Fibroblast of villous mesenchyme (primary cell): ENCODE measurements around the gene ZFP3. TPM values are rescaled to one million over a fixed set of nuclear protein-coding genes. Genes with fewer than 3 reads are reported as not detected.
A peak's percentile ranks its signal among the peaks of the same experiment; 100 is the strongest.
"Not testable (repeated sequence)": the region's sequence is repeated elsewhere in the genome, so short reads cannot be mapped to it uniquely, and the experiment has no call there.

Experiments used
- DNase-seq: peaks from one replicate; pipeline ENCODE4 v3.0.0-alpha.2; 2010; ENCODE audit warnings: low read depth
- H3K4me3 ChIP-seq: 2 replicates; pipeline ENCODE4 v1.5.1; 2011; ENCODE audit warnings: low read depth, mild to moderate bottlenecking, low read length
- CTCF ChIP-seq: IDR thresholded peaks from 2 replicates; pipeline ENCODE4 v1.5.1; 2012; ENCODE audit warnings: low read depth, mild to moderate bottlenecking, low read length; ENCODE audit not compliant: insufficient read depth
- total RNA-seq: library from RNA; depleted of rRNA; stranded (reverse); fragments of >200 nt; gene quantifications from 2 replicates; pipeline ENCODE4 v1.2.3, GENCODE V29; 2012

The ZFP3 gene
- total RNA-seq, 1 donor: 2.2 TPM

DNA sequence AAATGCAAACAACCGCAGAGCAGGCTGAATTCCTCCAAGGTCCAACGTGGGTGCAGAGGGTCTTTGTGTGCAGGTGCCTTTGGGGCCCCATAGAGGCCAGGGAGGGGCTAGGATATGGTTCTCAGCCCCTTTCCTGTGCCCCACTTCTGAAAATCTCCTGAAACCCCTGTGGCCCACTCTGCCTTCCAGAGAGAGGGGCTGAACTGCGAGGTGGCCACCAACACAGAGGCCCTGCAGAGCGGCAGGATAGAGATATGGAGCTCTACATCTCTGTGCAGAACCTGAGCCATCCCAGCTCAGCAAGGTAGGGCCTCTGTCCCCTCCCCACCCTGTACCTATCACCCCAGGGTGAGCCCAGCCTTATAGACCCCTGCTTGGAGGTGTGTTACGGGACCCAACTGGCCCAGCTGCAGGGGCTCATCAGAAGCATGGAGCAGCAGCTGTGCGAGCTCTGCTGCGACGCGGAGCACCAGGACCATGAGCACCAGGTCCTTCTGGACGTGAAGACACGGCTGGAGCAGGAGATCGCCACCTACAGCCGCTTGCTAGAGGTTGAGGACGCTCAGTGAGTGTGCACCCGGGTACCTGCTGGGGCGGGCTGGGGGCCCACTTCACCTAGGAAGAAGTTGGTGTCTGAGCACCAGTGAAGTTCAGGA is 43.0 kb downstream of the ZFP3 start:
- no peak for TF ChIP-seq CTCF
- DNase-seq: no peak
- no peak overlapping the region for H3K4me3 ChIP-seq

DNA sequence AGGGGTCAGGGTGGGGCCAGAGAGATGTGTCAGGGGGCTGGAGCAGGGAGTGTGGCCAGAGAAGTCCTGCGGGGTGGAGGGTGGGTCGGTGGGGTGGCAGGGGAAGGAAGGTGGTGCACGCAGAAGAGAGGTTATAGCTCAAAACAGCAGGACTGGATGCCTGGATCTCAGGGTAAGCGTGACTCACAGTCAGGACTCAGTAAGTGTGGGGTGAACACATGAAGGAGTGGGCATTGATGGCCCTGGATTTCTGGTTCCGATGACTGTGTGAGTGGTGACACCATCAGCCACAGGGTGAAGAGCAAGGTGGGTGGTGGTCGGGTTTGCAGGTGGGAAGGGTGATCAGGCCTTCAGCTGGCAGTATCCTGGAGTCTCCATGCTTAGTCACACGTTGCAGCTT is 43.8 kb downstream of the ZFP3 start:
- not testable (repeated sequence) for DNase-seq
- peak overlapping the region; percentile 55 for H3K4me3 ChIP-seq

- DNase-seq: no peak
- TF ChIP-seq CTCF: no peak
- H3K4me3 ChIP-seq: peak overlapping the region; percentile 55
Measured at GRCh38 chr17:5122586-5123342, 44.5 kb downstream of the ZFP3 start.

- no peak for DNase-seq
- no peak for TF ChIP-seq CTCF
- no peak overlapping the region for H3K4me3 ChIP-seq
Measured at GRCh38 chr17:5123343-5124124, 45.3 kb downstream of the ZFP3 start.

GRCh38 chr17:5124125-5124760 is 46.0 kb downstream of the ZFP3 start:
- DNase-seq, H3K4me3 ChIP-seq: not testable (repeated sequence)

- H3K4me3 ChIP-seq, DNase-seq: not testable (repeated sequence)
Measured at GRCh38 chr17:5124896-5125295, 46.6 kb downstream of the ZFP3 start.

GRCh38 chr17:5126719-5127488 is 48.6 kb downstream of the ZFP3 start:
- no peak for TF ChIP-seq CTCF
- H3K4me3 ChIP-seq: no peak overlapping the region
- no peak for DNase-seq
